ENCODE measurements around the gene FXR2. TPM values are rescaled to one million over a fixed set of nuclear protein-coding genes. Genes with fewer than 3 reads are reported as not detected.

FXR2 gene
- total RNA-seq, 1 donor from 2014 or later: 53.7 TPM

- Mint-ChIP-seq H3K27ac (ENCODE audit: unreplicated experiment) (no peak overlapping the region), H3K4me1 (ENCODE audit: low read depth) (no peaks in the 10 kb centered on the region), H3K9me3 (ENCODE audit: low read depth) (no peaks in the 10 kb centered on the region), H3K36me3 (ENCODE audit: low read depth) (no peaks in the 10 kb centered on the region), H3K4me3 (ENCODE audit: unreplicated experiment) (no peak overlapping the region), H3K27me3 (ENCODE audit: low read depth) (peaks cover 1% of the 10 kb centered on the region)
- no peak for DNase-seq (ENCODE audit: low spot score)
- peak; percentile 75 for TF ChIP-seq CTCF (IDR thresholded peaks at IDR 0.05)
These were observed 19.7 kb upstream of the FXR2 start for GRCh38 chr17:7634384-7634783.

GRCh38 chr17:7633093-7633492 is 18.4 kb upstream of the FXR2 start:
- no peaks in the 10 kb centered on the region for H3K27me3 Mint-ChIP-seq (ENCODE audit: low read depth)
- TF ChIP-seq CTCF (IDR thresholded peaks at IDR 0.05): no peak
- no peak overlapping the region for H3K27ac Mint-ChIP-seq (ENCODE audit: unreplicated experiment)
- no peaks in the 10 kb centered on the region for H3K4me1 Mint-ChIP-seq (ENCODE audit: low read depth)
- no peak overlapping the region for H3K4me3 Mint-ChIP-seq (ENCODE audit: unreplicated experiment)
- no peaks in the 10 kb centered on the region for H3K9me3 Mint-ChIP-seq (ENCODE audit: low read depth)
- DNase-seq (ENCODE audit: low spot score): no peak
- H3K36me3 Mint-ChIP-seq (ENCODE audit: low read depth): no peaks in the 10 kb centered on the region

DNA sequence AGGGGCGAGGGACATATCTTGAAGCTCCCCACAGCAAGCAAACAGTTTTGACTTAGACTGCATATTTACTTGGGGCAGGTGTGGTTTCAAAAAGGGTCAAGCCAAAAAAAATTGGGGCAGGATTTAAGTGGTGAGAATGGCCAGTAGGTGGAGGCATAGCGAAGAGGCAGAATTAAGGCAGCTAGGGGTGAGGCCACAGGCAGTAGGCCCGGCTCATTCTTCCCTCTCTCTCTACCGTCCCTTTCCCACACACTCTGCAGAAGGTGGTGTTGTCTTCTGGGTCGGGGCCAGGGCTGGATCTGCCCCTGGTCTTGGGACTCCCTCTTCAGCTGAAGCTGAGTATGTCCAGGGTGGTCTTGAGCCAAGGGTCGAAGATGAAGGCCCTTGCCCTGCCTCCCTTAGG is 17.8 kb upstream of the FXR2 start:
- Mint-ChIP-seq H3K4me3 (ENCODE audit: unreplicated experiment) (no peak overlapping the region), H3K9me3 (ENCODE audit: low read depth) (no peaks in the 10 kb centered on the region), H3K27me3 (ENCODE audit: low read depth) (no peaks in the 10 kb centered on the region), H3K27ac (ENCODE audit: unreplicated experiment) (no peak overlapping the region), H3K36me3 (ENCODE audit: low read depth) (no peaks in the 10 kb centered on the region), H3K4me1 (ENCODE audit: low read depth) (peaks cover 3% of the 10 kb centered on the region)
- no peak for DNase-seq (ENCODE audit: low spot score)
- peak; percentile 77 for TF ChIP-seq CTCF (IDR thresholded peaks at IDR 0.05)

GRCh38 chr17:7631398-7632380 is 17.0 kb upstream of the FXR2 start:
- no peak for TF ChIP-seq CTCF (IDR thresholded peaks at IDR 0.05)
- Mint-ChIP-seq H3K27ac (ENCODE audit: unreplicated experiment) (no peak overlapping the region), H3K27me3 (ENCODE audit: low read depth) (no peaks in the 10 kb centered on the region), H3K4me3 (ENCODE audit: unreplicated experiment) (no peak overlapping the region), H3K9me3 (ENCODE audit: low read depth) (no peaks in the 10 kb centered on the region), H3K4me1 (ENCODE audit: low read depth) (peaks cover 8% of the 10 kb centered on the region), H3K36me3 (ENCODE audit: low read depth) (no peaks in the 10 kb centered on the region)
- no peak for DNase-seq (ENCODE audit: low spot score)

DNA sequence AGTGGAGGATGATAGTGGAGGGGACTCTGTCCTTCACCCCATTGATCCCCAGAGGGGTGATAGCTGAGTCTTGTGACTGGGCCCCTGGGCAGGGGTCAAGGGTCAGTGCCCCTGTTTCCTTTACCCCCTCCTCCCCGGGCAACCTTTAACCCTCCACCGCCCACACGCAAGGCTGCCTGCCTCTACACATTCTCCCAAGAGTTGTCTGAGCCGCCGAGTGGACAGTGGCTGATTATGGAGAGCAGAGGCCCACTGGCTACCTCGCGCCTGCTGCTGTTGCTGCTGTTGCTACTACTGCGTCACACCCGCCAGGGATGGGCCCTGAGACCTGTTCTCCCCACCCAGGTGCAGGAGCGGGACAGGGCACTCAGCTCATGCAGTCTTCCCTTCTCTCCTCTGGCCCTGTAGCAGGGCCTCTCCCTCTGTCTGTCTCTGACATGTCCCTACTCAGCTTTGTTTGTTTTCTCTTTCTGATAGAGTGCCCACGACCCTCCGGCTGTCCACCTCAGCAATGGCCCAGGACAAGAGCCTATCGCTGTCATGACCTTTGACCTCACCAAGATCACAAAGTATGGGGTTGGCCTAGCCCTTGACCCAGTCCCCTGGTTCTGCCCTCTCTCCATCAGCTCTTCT is 15.4 kb upstream of the FXR2 start, which contains the start of gene SHBG:
SHBG (plus strand) TSS at position 197 of the 633 bp plus-strand sequence; CDS start at position 235, 38 bp downstream.
- Mint-ChIP-seq H3K36me3 (ENCODE audit: low read depth) (peaks cover 2% of the 10 kb centered on the region), H3K27me3 (ENCODE audit: low read depth) (no peaks in the 10 kb centered on the region), H3K27ac (ENCODE audit: unreplicated experiment) (no peak within 1 kb of the TSS), H3K4me1 (ENCODE audit: low read depth) (peaks cover 14% of the 10 kb centered on the region), H3K9me3 (ENCODE audit: low read depth) (no peaks in the 10 kb centered on the region), H3K4me3 (ENCODE audit: unreplicated experiment) (no peak within 1 kb of the TSS)
- DNase-seq (ENCODE audit: low spot score): no peak
- no peak for TF ChIP-seq CTCF (IDR thresholded peaks at IDR 0.05)
